ENCODE results near the gene N4BP2L2. TPM values are rescaled to one million over a fixed set of nuclear protein-coding genes. Genes with fewer than 3 reads are reported as not detected.

N4BP2L2 gene
- total and polyA plus RNA-seq, 2 experiments from 2014 or later = 63.1 to 160 TPM

DNA sequence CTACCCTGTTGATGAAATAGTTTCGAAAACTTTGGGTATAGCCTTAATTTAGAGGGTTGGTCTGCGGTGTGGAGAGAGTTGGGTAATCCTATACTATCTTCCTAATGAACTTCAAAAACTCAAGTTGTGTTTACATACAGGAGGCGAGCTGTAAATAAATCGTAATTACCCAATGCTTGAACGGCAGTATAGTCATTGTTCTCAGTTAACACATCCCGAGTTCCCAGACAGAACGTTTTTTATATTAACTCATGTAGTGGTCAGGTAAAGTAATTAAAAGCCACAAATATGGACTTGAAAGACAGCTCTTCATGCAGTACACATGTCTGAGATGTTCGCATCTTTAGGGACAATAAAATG lies 49.2 kb upstream of the N4BP2L2 start:
- H3K4me1 Mint-ChIP-seq = peaks cover 28% of the 10 kb centered on the region; the same call in 2 of the 3 replicates
- H3K27ac ChIP-seq (ENCODE audit: low read depth) = peak overlapping the region; percentile 89; the same call in 1 of the 2 replicates

More for the DNA sequence above, 49.2 kb upstream of the N4BP2L2 start:
- Histone ChIP-seq H3K4me1 (ENCODE audit: insufficient read depth) (peaks cover 23% of the 10 kb centered on the region), H2AFZ (0 out of 2 replicates have a peak overlapping the region, but pooled peaks have one; percentile 38), H3K9me2 (ENCODE audit: insufficient read depth) (no peaks in the 10 kb centered on the region), H3K79me2 (replicated peaks; ENCODE audit: insufficient read depth) (peaks cover 56% of the 10 kb centered on the region), H3K27me3 (ENCODE audit: insufficient read depth) (no peaks in the 10 kb centered on the region), H3K4me3 (peak overlapping the region; percentile 89), H4K20me1 (replicated peaks; ENCODE audit: insufficient read depth) (peaks cover 19% of the 10 kb centered on the region; the same call in 1 of the 2 replicates), H3K36me3 (ENCODE audit: insufficient read depth) (no peaks in the 10 kb centered on the region), H3F3A (replicated peaks; ENCODE audit: low read depth) (no peaks in the 10 kb centered on the region), H3K4me2 (peak overlapping the region; percentile 91)
- Mint-ChIP-seq H3K9me3 (no peaks in the 10 kb centered on the region), H3K4me3 (peak overlapping the region; percentile 86), H3K27ac (peak overlapping the region; percentile 94), H3K36me3 (ENCODE audit: low read depth) (no peaks in the 10 kb centered on the region; the same call in 2 of the 3 replicates), H3K27me3 (ENCODE audit: insufficient read depth, low read depth, poor library complexity) (peaks cover 12% of the 10 kb centered on the region)
- TF ChIP-seq EZH2 (IDR thresholded peaks at IDR 0.05; ENCODE audit: low read depth, unreplicated experiment) = no peak
- TF ChIP-seq JUNB (IDR thresholded peaks at IDR 0.05; ENCODE audit: unreplicated experiment) = no peak
- TF ChIP-seq CREB1 (CRISPR knock-in tag; IDR thresholded peaks at IDR 0.05; ENCODE audit: low read depth) = no peak
- TF ChIP-seq, protein P1, sequence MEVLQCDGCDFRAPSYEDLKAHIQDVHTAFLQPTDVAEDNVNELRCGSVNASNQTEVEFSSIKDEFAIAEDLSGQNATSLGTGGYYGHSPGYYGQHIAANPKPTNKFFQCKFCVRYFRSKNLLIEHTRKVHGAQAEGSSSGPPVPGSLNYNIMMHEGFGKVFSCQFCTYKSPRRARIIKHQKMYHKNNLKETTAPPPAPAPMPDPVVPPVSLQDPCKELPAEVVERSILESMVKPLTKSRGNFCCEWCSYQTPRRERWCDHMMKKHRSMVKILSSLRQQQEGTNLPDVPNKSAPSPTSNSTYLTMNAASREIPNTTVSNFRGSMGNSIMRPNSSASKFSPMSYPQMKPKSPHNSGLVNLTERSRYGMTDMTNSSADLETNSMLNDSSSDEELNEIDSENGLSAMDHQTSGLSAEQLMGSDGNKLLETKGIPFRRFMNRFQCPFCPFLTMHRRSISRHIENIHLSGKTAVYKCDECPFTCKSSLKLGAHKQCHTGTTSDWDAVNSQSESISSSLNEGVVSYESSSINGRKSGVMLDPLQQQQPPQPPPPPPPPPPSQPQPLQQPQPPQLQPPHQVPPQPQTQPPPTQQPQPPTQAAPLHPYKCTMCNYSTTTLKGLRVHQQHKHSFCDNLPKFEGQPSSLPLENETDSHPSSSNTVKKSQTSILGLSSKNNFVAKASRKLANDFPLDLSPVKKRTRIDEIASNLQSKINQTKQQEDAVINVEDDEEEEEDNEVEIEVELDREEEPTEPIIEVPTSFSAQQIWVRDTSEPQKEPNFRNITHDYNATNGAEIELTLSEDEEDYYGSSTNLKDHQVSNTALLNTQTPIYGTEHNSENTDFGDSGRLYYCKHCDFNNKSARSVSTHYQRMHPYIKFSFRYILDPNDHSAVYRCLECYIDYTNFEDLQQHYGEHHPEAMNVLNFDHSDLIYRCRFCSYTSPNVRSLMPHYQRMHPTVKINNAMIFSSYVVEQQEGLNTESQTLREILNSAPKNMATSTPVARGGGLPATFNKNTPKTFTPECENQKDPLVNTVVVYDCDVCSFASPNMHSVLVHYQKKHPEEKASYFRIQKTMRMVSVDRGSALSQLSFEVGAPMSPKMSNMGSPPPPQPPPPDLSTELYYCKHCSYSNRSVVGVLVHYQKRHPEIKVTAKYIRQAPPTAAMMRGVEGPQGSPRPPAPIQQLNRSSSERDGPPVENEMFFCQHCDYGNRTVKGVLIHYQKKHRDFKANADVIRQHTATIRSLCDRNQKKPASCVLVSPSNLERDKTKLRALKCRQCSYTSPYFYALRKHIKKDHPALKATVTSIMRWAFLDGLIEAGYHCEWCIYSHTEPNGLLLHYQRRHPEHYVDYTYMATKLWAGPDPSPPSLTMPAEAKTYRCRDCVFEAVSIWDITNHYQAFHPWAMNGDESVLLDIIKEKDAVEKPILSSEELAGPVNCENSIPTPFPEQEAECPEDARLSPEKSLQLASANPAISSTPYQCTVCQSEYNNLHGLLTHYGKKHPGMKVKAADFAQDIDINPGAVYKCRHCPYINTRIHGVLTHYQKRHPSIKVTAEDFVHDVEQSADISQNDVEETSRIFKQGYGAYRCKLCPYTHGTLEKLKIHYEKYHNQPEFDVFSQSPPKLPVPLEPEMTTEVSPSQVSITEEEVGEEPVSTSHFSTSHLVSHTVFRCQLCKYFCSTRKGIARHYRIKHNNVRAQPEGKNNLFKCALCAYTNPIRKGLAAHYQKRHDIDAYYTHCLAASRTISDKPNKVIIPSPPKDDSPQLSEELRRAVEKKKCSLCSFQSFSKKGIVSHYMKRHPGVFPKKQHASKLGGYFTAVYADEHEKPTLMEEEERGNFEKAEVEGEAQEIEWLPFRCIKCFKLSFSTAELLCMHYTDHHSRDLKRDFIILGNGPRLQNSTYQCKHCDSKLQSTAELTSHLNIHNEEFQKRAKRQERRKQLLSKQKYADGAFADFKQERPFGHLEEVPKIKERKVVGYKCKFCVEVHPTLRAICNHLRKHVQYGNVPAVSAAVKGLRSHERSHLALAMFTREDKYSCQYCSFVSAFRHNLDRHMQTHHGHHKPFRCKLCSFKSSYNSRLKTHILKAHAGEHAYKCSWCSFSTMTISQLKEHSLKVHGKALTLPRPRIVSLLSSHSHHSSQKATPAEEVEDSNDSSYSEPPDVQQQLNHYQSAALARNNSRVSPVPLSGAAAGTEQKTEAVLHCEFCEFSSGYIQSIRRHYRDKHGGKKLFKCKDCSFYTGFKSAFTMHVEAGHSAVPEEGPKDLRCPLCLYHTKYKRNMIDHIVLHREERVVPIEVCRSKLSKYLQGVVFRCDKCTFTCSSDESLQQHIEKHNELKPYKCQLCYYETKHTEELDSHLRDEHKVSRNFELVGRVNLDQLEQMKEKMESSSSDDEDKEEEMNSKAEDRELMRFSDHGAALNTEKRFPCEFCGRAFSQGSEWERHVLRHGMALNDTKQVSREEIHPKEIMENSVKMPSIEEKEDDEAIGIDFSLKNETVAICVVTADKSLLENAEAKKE (CRISPR knock-in tag; IDR thresholded peaks at IDR 0.05) = no peak
- TF ChIP-seq, protein P2, sequence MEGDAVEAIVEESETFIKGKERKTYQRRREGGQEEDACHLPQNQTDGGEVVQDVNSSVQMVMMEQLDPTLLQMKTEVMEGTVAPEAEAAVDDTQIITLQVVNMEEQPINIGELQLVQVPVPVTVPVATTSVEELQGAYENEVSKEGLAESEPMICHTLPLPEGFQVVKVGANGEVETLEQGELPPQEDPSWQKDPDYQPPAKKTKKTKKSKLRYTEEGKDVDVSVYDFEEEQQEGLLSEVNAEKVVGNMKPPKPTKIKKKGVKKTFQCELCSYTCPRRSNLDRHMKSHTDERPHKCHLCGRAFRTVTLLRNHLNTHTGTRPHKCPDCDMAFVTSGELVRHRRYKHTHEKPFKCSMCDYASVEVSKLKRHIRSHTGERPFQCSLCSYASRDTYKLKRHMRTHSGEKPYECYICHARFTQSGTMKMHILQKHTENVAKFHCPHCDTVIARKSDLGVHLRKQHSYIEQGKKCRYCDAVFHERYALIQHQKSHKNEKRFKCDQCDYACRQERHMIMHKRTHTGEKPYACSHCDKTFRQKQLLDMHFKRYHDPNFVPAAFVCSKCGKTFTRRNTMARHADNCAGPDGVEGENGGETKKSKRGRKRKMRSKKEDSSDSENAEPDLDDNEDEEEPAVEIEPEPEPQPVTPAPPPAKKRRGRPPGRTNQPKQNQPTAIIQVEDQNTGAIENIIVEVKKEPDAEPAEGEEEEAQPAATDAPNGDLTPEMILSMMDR (conservative IDR thresholded peaks at IDR 0.05; ENCODE audit: low read depth in 2 of 2) = no peak
- TF ChIP-seq ZNF114 (CRISPR knock-in tag; IDR thresholded peaks at IDR 0.05) = no peak
- TF ChIP-seq, protein P3, sequence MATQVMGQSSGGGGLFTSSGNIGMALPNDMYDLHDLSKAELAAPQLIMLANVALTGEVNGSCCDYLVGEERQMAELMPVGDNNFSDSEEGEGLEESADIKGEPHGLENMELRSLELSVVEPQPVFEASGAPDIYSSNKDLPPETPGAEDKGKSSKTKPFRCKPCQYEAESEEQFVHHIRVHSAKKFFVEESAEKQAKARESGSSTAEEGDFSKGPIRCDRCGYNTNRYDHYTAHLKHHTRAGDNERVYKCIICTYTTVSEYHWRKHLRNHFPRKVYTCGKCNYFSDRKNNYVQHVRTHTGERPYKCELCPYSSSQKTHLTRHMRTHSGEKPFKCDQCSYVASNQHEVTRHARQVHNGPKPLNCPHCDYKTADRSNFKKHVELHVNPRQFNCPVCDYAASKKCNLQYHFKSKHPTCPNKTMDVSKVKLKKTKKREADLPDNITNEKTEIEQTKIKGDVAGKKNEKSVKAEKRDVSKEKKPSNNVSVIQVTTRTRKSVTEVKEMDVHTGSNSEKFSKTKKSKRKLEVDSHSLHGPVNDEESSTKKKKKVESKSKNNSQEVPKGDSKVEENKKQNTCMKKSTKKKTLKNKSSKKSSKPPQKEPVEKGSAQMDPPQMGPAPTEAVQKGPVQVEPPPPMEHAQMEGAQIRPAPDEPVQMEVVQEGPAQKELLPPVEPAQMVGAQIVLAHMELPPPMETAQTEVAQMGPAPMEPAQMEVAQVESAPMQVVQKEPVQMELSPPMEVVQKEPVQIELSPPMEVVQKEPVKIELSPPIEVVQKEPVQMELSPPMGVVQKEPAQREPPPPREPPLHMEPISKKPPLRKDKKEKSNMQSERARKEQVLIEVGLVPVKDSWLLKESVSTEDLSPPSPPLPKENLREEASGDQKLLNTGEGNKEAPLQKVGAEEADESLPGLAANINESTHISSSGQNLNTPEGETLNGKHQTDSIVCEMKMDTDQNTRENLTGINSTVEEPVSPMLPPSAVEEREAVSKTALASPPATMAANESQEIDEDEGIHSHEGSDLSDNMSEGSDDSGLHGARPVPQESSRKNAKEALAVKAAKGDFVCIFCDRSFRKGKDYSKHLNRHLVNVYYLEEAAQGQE (IDR thresholded peaks at IDR 0.05; ENCODE audit: unreplicated experiment) = no peak
- no peak for TF ChIP-seq EZH2phosphoT487 (IDR thresholded peaks at IDR 0.05; ENCODE audit: unreplicated experiment)
- TF ChIP-seq POLR2AphosphoS5 (IDR thresholded peaks at IDR 0.05; ENCODE audit: low read depth) = no peak
- TF ChIP-seq, protein P4, sequence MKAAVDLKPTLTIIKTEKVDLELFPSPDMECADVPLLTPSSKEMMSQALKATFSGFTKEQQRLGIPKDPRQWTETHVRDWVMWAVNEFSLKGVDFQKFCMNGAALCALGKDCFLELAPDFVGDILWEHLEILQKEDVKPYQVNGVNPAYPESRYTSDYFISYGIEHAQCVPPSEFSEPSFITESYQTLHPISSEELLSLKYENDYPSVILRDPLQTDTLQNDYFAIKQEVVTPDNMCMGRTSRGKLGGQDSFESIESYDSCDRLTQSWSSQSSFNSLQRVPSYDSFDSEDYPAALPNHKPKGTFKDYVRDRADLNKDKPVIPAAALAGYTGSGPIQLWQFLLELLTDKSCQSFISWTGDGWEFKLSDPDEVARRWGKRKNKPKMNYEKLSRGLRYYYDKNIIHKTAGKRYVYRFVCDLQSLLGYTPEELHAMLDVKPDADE (IDR thresholded peaks at IDR 0.05) = no peak
- TF ChIP-seq NANOG (IDR thresholded peaks at IDR 0.05; ENCODE audit: borderline replicate concordance) = no peak
- TF ChIP-seq STAT1 (IDR thresholded peaks at IDR 0.05; ENCODE audit: unreplicated experiment) = no peak
- no peak for TF ChIP-seq ZNF331 (CRISPR knock-in tag; IDR thresholded peaks at IDR 0.05; ENCODE audit: low read depth)
- ATAC-seq (no peak), DNase-seq (ENCODE audit: low spot score) (no peak)

Measured in GM23338 (cell line).